Parathyroid adenoma (tissue), 2 donors: ENCODE data around the gene FNDC3B.

Source experiments
- H2AFZ ChIP-seq: fragments of 300-600 bp; sonication (generic); one replicate; pipeline ENCODE4 v1.7.0; 2017; ENCODE audit warnings: antibody characterized with exemption, mild to moderate bottlenecking
- H3K27ac ChIP-seq: fragments of 300-600 bp; sonication (generic); one replicate; pipeline ENCODE4 v1.7.0; 2017
- H3K27me3 ChIP-seq: fragments of 300-600 bp; sonication (generic); one replicate; pipeline ENCODE4 v1.7.0; 2017; ENCODE audit warnings: low read length; ENCODE audit not compliant: control insufficient read depth, insufficient read depth
- H3K36me3 ChIP-seq: fragments of 300-600 bp; sonication (generic); one replicate; pipeline ENCODE4 v1.7.0; 2017; ENCODE audit warnings: low read length; ENCODE audit not compliant: control insufficient read depth, insufficient read depth
- H3K4me1 ChIP-seq: fragments of 300-600 bp; sonication (generic); one replicate; pipeline ENCODE4 v1.7.0; 2017; ENCODE audit warnings: control low read depth
- H3K4me2 ChIP-seq: fragments of 300-600 bp; sonication (generic); one replicate; pipeline ENCODE4 v1.7.0; 2017; ENCODE audit warnings: low read length
- H3K4me3 ChIP-seq: fragments of 300-600 bp; sonication (generic); one replicate; pipeline ENCODE4 v1.7.0; 2017; ENCODE audit warnings: low read depth, low read length
- H3K79me2 ChIP-seq: fragments of 300-600 bp; sonication (generic); one replicate; pipeline ENCODE4 v1.7.0; 2017; ENCODE audit warnings: control low read depth
- H3K9ac ChIP-seq: fragments of 300-600 bp; sonication (generic); one replicate; pipeline ENCODE4 v1.7.0; 2017; ENCODE audit warnings: mild to moderate bottlenecking
- H3K9me3 ChIP-seq: fragments of 300-600 bp; sonication (generic); one replicate; pipeline ENCODE4 v1.7.0; 2017; ENCODE audit warnings: low read length; ENCODE audit not compliant: control insufficient read depth
- CTCF ChIP-seq: fragments of 300-600 bp; sonication (generic); IDR thresholded peaks from one replicate; pipeline ENCODE4 v1.7.0; 2017; ENCODE audit warnings: antibody characterized with exemption, mild to moderate bottlenecking
- donor health status: primary hyperparathyroidism.

Gene FNDC3B

DNA sequence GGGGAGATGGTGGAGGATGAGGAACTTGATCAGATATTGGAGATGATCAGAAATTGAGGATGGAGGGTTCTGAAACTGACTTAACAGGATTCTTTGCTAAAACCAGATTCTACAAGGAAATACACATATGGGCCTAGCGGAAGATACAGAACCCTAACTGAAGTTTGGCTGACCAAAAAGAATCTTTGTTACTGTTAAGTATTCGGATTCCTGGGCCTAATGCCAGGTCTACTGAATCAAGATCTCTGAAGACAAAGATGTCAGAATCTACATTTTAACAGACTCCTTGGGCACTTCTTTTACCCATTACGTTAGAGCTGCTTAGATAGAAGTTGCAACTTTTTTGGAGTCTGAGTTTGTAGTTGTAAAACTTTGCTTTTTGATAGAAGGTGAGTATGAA is 137.7 kb downstream of the FNDC3B start:
- H2AFZ ChIP-seq, result no peak overlapping the region
- no peak overlapping the region for H3K4me3 ChIP-seq
- no peak overlapping the region for H3K4me2 ChIP-seq
- H3K9ac ChIP-seq, result no peak overlapping the region
- TF ChIP-seq CTCF, result no peak
- H3K9me3 ChIP-seq, result no peaks in the 10 kb centered on the region
- H3K36me3 ChIP-seq, result no peaks in the 10 kb centered on the region
- H3K27ac ChIP-seq, result no peak overlapping the region
- H3K27me3 ChIP-seq, result no peaks in the 10 kb centered on the region
- peaks cover 24% of the 10 kb centered on the region for H3K4me1 ChIP-seq
- peaks cover 47% of the 10 kb centered on the region for H3K79me2 ChIP-seq

- H3K36me3 ChIP-seq, result no peaks in the 10 kb centered on the region
- no peak overlapping the region for H3K27ac ChIP-seq
- TF ChIP-seq CTCF, result no peak
- H2AFZ ChIP-seq, result no peak overlapping the region
- no peaks in the 10 kb centered on the region for H3K9me3 ChIP-seq
- H3K4me1 ChIP-seq, result peaks cover 24% of the 10 kb centered on the region
- no peak overlapping the region for H3K4me2 ChIP-seq
- H3K4me3 ChIP-seq, result no peak overlapping the region
- peaks cover 45% of the 10 kb centered on the region for H3K79me2 ChIP-seq
- no peak overlapping the region for H3K9ac ChIP-seq
- no peaks in the 10 kb centered on the region for H3K27me3 ChIP-seq
Observed at GRCh38 chr3:172177803-172178316, 138.5 kb downstream of the FNDC3B start.

GRCh38 chr3:172179680-172180399 is 140.5 kb downstream of the FNDC3B start:
- no peaks in the 10 kb centered on the region for H3K9me3 ChIP-seq
- H2AFZ ChIP-seq, result no peak overlapping the region
- H3K27ac ChIP-seq, result no peak overlapping the region
- H3K4me3 ChIP-seq, result no peak overlapping the region
- H3K4me2 ChIP-seq, result no peak overlapping the region
- H3K36me3 ChIP-seq, result no peaks in the 10 kb centered on the region
- no peaks in the 10 kb centered on the region for H3K27me3 ChIP-seq
- H3K4me1 ChIP-seq, result peaks cover 24% of the 10 kb centered on the region
- peaks cover 38% of the 10 kb centered on the region for H3K79me2 ChIP-seq
- TF ChIP-seq CTCF, result no peak
- H3K9ac ChIP-seq, result no peak overlapping the region

- no peaks in the 10 kb centered on the region for H3K27me3 ChIP-seq
- TF ChIP-seq CTCF, result no peak
Observed at GRCh38 chr3:172180473-172180872, 141.1 kb downstream of the FNDC3B start.

More at GRCh38 chr3:172180473-172180872, 141.1 kb downstream of the FNDC3B start:
- H3K4me2 ChIP-seq, result no peak overlapping the region
- peaks cover 33% of the 10 kb centered on the region for H3K79me2 ChIP-seq
- H3K4me3 ChIP-seq, result no peak overlapping the region
- H3K4me1 ChIP-seq, result peaks cover 18% of the 10 kb centered on the region
- H3K9me3 ChIP-seq, result no peaks in the 10 kb centered on the region
- no peak overlapping the region for H3K27ac ChIP-seq
- H3K9ac ChIP-seq, result no peak overlapping the region
- H2AFZ ChIP-seq, result no peak overlapping the region
- no peaks in the 10 kb centered on the region for H3K36me3 ChIP-seq
